Osteoblast (primary cell): Measurements from ENCODE around the gene SLIT3. TPM values are rescaled to one million over a fixed set of nuclear protein-coding genes. Genes with fewer than 3 reads are reported as not detected.

Experiments used
- DNase-seq: peaks from one replicate; pipeline ENCODE4 v3.0.0; 2011; ENCODE audit warnings: low spot score, mixed read lengths; ENCODE audit not compliant: insufficient read length; ENCODE audit errors: missing footprints
- H2AFZ ChIP-seq: 2 replicates; pipeline ENCODE4 v1.6.0; 2011; ENCODE audit warnings: mild to moderate bottlenecking, low read length
- H3K27ac ChIP-seq: 2 replicates; pipeline ENCODE4 v1.5.1; 2011; ENCODE audit warnings: mild to moderate bottlenecking, low read depth, low read length, moderate library complexity
- H3K27me3 ChIP-seq: 2 replicates; pipeline ENCODE4 v1.6.0; 2012; ENCODE audit warnings: mild to moderate bottlenecking, control low read depth, inconsistent platforms, low read length, moderate library complexity; ENCODE audit not compliant: insufficient read depth
- H3K36me3 ChIP-seq: 2 replicates; pipeline ENCODE4 v1.5.1; 2011; ENCODE audit warnings: mild to moderate bottlenecking, low read length, control low read depth, moderate library complexity; ENCODE audit not compliant: insufficient read depth
- H3K4me1 ChIP-seq: 2 replicates; pipeline ENCODE4 v1.5.1; 2011; ENCODE audit warnings: mild to moderate bottlenecking, low read length, control low read depth, moderate library complexity; ENCODE audit not compliant: insufficient read depth
- H3K4me2 ChIP-seq: 2 replicates; pipeline ENCODE4 v1.6.0; 2011; ENCODE audit warnings: mild to moderate bottlenecking, low read length; ENCODE audit not compliant: insufficient read depth
- H3K4me3 ChIP-seq: fragments of 200-600 bp; sonication (generic); 3 replicates; pipeline ENCODE4 v1.5.1; 2012; ENCODE audit warnings: mild to moderate bottlenecking, low read length, inconsistent platforms; ENCODE audit not compliant: insufficient read depth
- H3K79me2 ChIP-seq: 2 replicates; pipeline ENCODE4 v1.6.0; 2012; ENCODE audit warnings: mild to moderate bottlenecking, low read length, control low read depth, inconsistent platforms; ENCODE audit not compliant: insufficient read depth
- H3K9me3 ChIP-seq: 2 replicates; pipeline ENCODE4 v1.5.1; 2011; ENCODE audit warnings: low read depth, low read length, control low read depth
- H4K20me1 ChIP-seq: 2 replicates; pipeline ENCODE4 v1.6.0; 2012; ENCODE audit warnings: mild to moderate bottlenecking, low read length, control low read depth; ENCODE audit not compliant: insufficient read depth
- CTCF ChIP-seq: IDR thresholded peaks from 2 replicates; pipeline ENCODE4 v1.5.1; 2011; ENCODE audit warnings: mild to moderate bottlenecking, low read depth, low read length, moderate library complexity; ENCODE audit errors: extremely low read depth
- total RNA-seq: library from RNA; depleted of rRNA; stranded (reverse); fragments of >200 nt; gene quantifications from 2 replicates; pipeline ENCODE4 v1.2.3, GENCODE V29; 2012

SLIT3 gene
- total RNA-seq, 1 donor: 37.6 TPM

DNA sequence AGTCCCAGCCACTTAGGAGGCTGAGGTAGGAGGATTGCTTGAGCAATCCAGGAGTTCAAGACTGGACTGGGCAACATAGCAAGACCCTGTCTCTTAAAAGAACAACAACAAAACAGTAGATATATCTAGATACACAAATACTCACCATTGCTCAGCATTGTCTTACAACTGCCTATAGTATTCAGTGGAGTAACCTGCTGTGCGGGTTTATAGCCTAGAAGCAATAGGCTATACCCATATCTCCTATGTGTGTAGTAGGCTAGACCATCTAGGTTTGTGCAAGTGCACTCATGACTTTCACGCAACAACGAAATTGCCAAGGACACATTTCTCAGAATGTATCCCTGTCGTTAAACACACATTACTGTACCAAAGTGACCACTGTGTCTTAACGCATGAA, 44.7 kb downstream of the SLIT3 start:
- Histone ChIP-seq H3K4me3 (no peak overlapping the region), H3K9me3 (no peaks in the 10 kb centered on the region), H3K27me3 (no peaks in the 10 kb centered on the region), H3K4me1 (peaks cover 16% of the 10 kb centered on the region), H3K79me2 (no peaks in the 10 kb centered on the region), H3K4me2 (no peak overlapping the region), H4K20me1 (no peaks in the 10 kb centered on the region), H2AFZ (no peak overlapping the region), H3K36me3 (no peaks in the 10 kb centered on the region), H3K27ac (no peak overlapping the region)
- DNase-seq: no peak
- TF ChIP-seq CTCF: no peak

GRCh38 chr5:169253071-169253470, 47.9 kb downstream of the SLIT3 start:
- H3K4me1 ChIP-seq: peaks cover 19% of the 10 kb centered on the region
- H3K4me2 ChIP-seq: no peak overlapping the region
- no peak overlapping the region for H3K4me3 ChIP-seq
- H4K20me1 ChIP-seq: no peaks in the 10 kb centered on the region
- TF ChIP-seq CTCF: no peak
- no peaks in the 10 kb centered on the region for H3K79me2 ChIP-seq
- H3K9me3 ChIP-seq: no peaks in the 10 kb centered on the region
- H3K36me3 ChIP-seq: peaks cover 6% of the 10 kb centered on the region
- H3K27me3 ChIP-seq: no peaks in the 10 kb centered on the region
- no peak for DNase-seq
- no peak overlapping the region for H2AFZ ChIP-seq
- no peak overlapping the region for H3K27ac ChIP-seq

GRCh38 chr5:169251333-169252084, 49.4 kb downstream of the SLIT3 start:
- no peak for TF ChIP-seq CTCF
- peaks cover 6% of the 10 kb centered on the region for H3K36me3 ChIP-seq
- no peak overlapping the region for H2AFZ ChIP-seq
- H3K27me3 ChIP-seq: no peaks in the 10 kb centered on the region
- no peaks in the 10 kb centered on the region for H4K20me1 ChIP-seq
- no peaks in the 10 kb centered on the region for H3K79me2 ChIP-seq
- H3K27ac ChIP-seq: no peak overlapping the region
- H3K4me1 ChIP-seq: peaks cover 19% of the 10 kb centered on the region
- peak overlapping the region; percentile 2 for H3K4me2 ChIP-seq
- H3K9me3 ChIP-seq: no peaks in the 10 kb centered on the region
- no peak for DNase-seq
- no peak overlapping the region for H3K4me3 ChIP-seq

- no peak for TF ChIP-seq CTCF
- Histone ChIP-seq H3K4me1 (peaks cover 19% of the 10 kb centered on the region), H4K20me1 (no peaks in the 10 kb centered on the region), H3K9me3 (no peaks in the 10 kb centered on the region), H3K4me2 (no peak overlapping the region), H3K36me3 (peaks cover 6% of the 10 kb centered on the region), H3K27ac (no peak overlapping the region), H3K79me2 (no peaks in the 10 kb centered on the region), H3K4me3 (no peak overlapping the region), H2AFZ (no peak overlapping the region), H3K27me3 (no peaks in the 10 kb centered on the region)
- no peak for DNase-seq
Observed at GRCh38 chr5:169250887-169251286, 50.1 kb downstream of the SLIT3 start.
